ENCODE data around the gene AFF1. TPM values are rescaled to one million over a fixed set of nuclear protein-coding genes. Genes with fewer than 3 reads are reported as not detected.
"Not testable (repeated sequence)": the region's sequence is repeated elsewhere in the genome, so short reads cannot be mapped to it uniquely, and the experiment has no call there.

The AFF1 gene
- polyA plus RNA-seq, 1 donor, result 25.1 TPM

GRCh38 chr4:87054900-87055299 is 120.1 kb downstream of the AFF1 start:
- no peak for DNase-seq (ENCODE audit: low read depth)

- no peak for DNase-seq (ENCODE audit: low read depth)
Measured at GRCh38 chr4:87055311-87055710, 120.5 kb downstream of the AFF1 start.

- no peak for DNase-seq (ENCODE audit: low read depth)
Measured at GRCh38 chr4:87056881-87057280, 122.1 kb downstream of the AFF1 start.

- no peak for DNase-seq (ENCODE audit: low read depth)
Measured at GRCh38 chr4:87057835-87058355, 123.1 kb downstream of the AFF1 start.

- no peak for DNase-seq (ENCODE audit: low read depth)
Measured at GRCh38 chr4:87058356-87059073, 123.7 kb downstream of the AFF1 start.

- DNase-seq (ENCODE audit: low read depth), result no peak
Measured at GRCh38 chr4:87060957-87061356, 126.1 kb downstream of the AFF1 start.

- DNase-seq (ENCODE audit: low read depth), result no peak
Measured at GRCh38 chr4:87065021-87065420, 130.2 kb downstream of the AFF1 start.

GRCh38 chr4:87066403-87067123 is 131.8 kb downstream of the AFF1 start:
- DNase-seq (ENCODE audit: low read depth), result no peak

- DNase-seq (ENCODE audit: low read depth), result no peak
Measured at GRCh38 chr4:87067124-87067885, 132.5 kb downstream of the AFF1 start.

GRCh38 chr4:87068583-87069021 is 133.8 kb downstream of the AFF1 start:
- DNase-seq (ENCODE audit: low read depth), result no peak

- DNase-seq (ENCODE audit: low read depth), result no peak
Measured at GRCh38 chr4:87069037-87069742, 134.4 kb downstream of the AFF1 start.

GRCh38 chr4:87071401-87071800 is 136.6 kb downstream of the AFF1 start:
- no peak for DNase-seq (ENCODE audit: low read depth)

GRCh38 chr4:87072545-87072944 is 137.7 kb downstream of the AFF1 start:
- DNase-seq (ENCODE audit: low read depth), result not testable (repeated sequence)

GRCh38 chr4:87073199-87074120 is 138.6 kb downstream of the AFF1 start:
- DNase-seq (ENCODE audit: low read depth), result no peak

- no peak for DNase-seq (ENCODE audit: low read depth)
Measured at GRCh38 chr4:87074121-87074488, 139.3 kb downstream of the AFF1 start.

GRCh38 chr4:87075876-87076275 is 141.1 kb downstream of the AFF1 start:
- DNase-seq (ENCODE audit: low read depth), result no peak

GRCh38 chr4:87076690-87077358 is 142.0 kb downstream of the AFF1 start:
- no peak for DNase-seq (ENCODE audit: low read depth)

- no peak for DNase-seq (ENCODE audit: low read depth)
Measured at GRCh38 chr4:87077914-87078585, 143.2 kb downstream of the AFF1 start.

- no peak for DNase-seq (ENCODE audit: low read depth)
Measured at GRCh38 chr4:87078987-87079486, 144.2 kb downstream of the AFF1 start.

All from forelimb muscle (tissue), 1 donor.